ENCODE results near the gene AZU1.

Gene AZU1

GRCh38 chr19:827710-828321, at the start of gene AZU1:
TSS of gene AZU1 (plus strand) at chr19:827837. CDS start at chr19:827847, 10 bp downstream.
- DNase-seq (ENCODE audit: low spot score) (no peak), FAIRE-seq (no peak)

GRCh38 chr19:778910-779653, 48.6 kb upstream of the AZU1 start:
- FAIRE-seq: peak; percentile 60
- DNase-seq (ENCODE audit: low spot score): peak; percentile 86

- DNase-seq (ENCODE audit: low spot score) (no peak), FAIRE-seq (no peak)
Observed at GRCh38 chr19:780935-781334, 46.7 kb upstream of the AZU1 start.

- DNase-seq (ENCODE audit: low spot score): no peak
- no peak for FAIRE-seq
Observed at GRCh38 chr19:781800-782184, 45.8 kb upstream of the AZU1 start.

GRCh38 chr19:782185-782877, 45.3 kb upstream of the AZU1 start:
- FAIRE-seq (no peak), DNase-seq (ENCODE audit: low spot score) (peak; percentile 38)

- DNase-seq (ENCODE audit: low spot score) (no peak), FAIRE-seq (no peak)
Observed at GRCh38 chr19:782878-783668, 44.6 kb upstream of the AZU1 start.

GRCh38 chr19:784541-784940, 43.1 kb upstream of the AZU1 start:
- FAIRE-seq: no peak

GRCh38 chr19:787536-787935, 40.1 kb upstream of the AZU1 start:
- DNase-seq (ENCODE audit: low spot score) (no peak), FAIRE-seq (no peak)

More at GRCh38 chr19:784541-784940, 43.1 kb upstream of the AZU1 start:
- no peak for DNase-seq (ENCODE audit: low spot score)

- FAIRE-seq (no peak), DNase-seq (ENCODE audit: low spot score) (no peak)
Observed at GRCh38 chr19:788686-788982, 39.0 kb upstream of the AZU1 start.

- FAIRE-seq (no peak), DNase-seq (ENCODE audit: low spot score) (no peak)
Observed at GRCh38 chr19:788983-789700, 38.5 kb upstream of the AZU1 start.

GRCh38 chr19:789701-790060, 38.0 kb upstream of the AZU1 start:
- FAIRE-seq: no peak

GRCh38 chr19:791007-791566, 36.5 kb upstream of the AZU1 start:
- no peak for FAIRE-seq
- no peak for DNase-seq (ENCODE audit: low spot score)

More at GRCh38 chr19:789701-790060, 38.0 kb upstream of the AZU1 start:
- DNase-seq (ENCODE audit: low spot score): no peak

GRCh38 chr19:791567-792305, 35.9 kb upstream of the AZU1 start:
- no peak for FAIRE-seq
- no peak for DNase-seq (ENCODE audit: low spot score)

- no peak for FAIRE-seq
- DNase-seq (ENCODE audit: low spot score): no peak
Observed at GRCh38 chr19:792306-792885, 35.2 kb upstream of the AZU1 start.

GRCh38 chr19:793806-794205, 33.8 kb upstream of the AZU1 start:
- no peak for DNase-seq (ENCODE audit: low spot score)
- no peak for FAIRE-seq

- FAIRE-seq (no peak), DNase-seq (ENCODE audit: low spot score) (no peak)
Observed at GRCh38 chr19:795073-795611, 32.5 kb upstream of the AZU1 start.

GRCh38 chr19:795691-796581, 31.7 kb upstream of the AZU1 start:
- FAIRE-seq (no peak), DNase-seq (ENCODE audit: low spot score) (no peak)

- peak; percentile 92 for FAIRE-seq
- DNase-seq (ENCODE audit: low spot score): peak; percentile 100
Observed at GRCh38 chr19:796692-797527, 30.7 kb upstream of the AZU1 start, which contains the start of gene PTBP1. TSS of gene PTBP1 (plus strand) at chr19:797452. CDS start at chr19:797498, 46 bp downstream.

Data from RCC 7860 (cell line).